ENCODE results near the gene GPSM3.
A peak's percentile ranks its signal among the peaks of the same experiment; 100 is the strongest.

GPSM3 gene

GRCh38 chr6:32190911-32191677 lies 1.3 kb downstream of the GPSM3 start:
- TF ChIP-seq TAF1 (IDR thresholded peaks at IDR 0.05; ENCODE audit: borderline replicate concordance, insufficient read depth, low read length) (no peak), REST (IDR thresholded peaks at IDR 0.05; ENCODE audit: insufficient read depth in 1 of 2, low read depth in 2 of 2, low read length in 2 of 2) (no peak), FOXP2 (optimal IDR thresholded peaks at IDR 0.05; ENCODE audit: borderline replicate concordance, extremely low read depth, extremely low read length, insufficient read depth) (no peak), SIN3A (IDR thresholded peaks at IDR 0.05; ENCODE audit: borderline replicate concordance, insufficient read depth, low read length) (no peak), POLR2AphosphoS5 (IDR thresholded peaks at IDR 0.05; ENCODE audit: low read depth, low read length) (no peak)

- no peak for TF ChIP-seq FOXP2 (optimal IDR thresholded peaks at IDR 0.05; ENCODE audit: borderline replicate concordance, extremely low read depth, extremely low read length, insufficient read depth)
- TF ChIP-seq POLR2AphosphoS5 (IDR thresholded peaks at IDR 0.05; ENCODE audit: low read depth, low read length) = peak; percentile 47; the same call in 1 of the 2 replicates
Measured at GRCh38 chr6:32190054-32190851, 2.2 kb downstream of the GPSM3 start, which contains the start of gene PBX2. PBX2 (minus strand) TSS chr6:32190202; CDS start chr6:32189915, 287 bp downstream.

- TF ChIP-seq SIN3A (IDR thresholded peaks at IDR 0.05; ENCODE audit: borderline replicate concordance, insufficient read depth, low read length) (no peak), TAF1 (IDR thresholded peaks at IDR 0.05; ENCODE audit: borderline replicate concordance, insufficient read depth, low read length) (no peak), REST (IDR thresholded peaks at IDR 0.05; ENCODE audit: insufficient read depth in 1 of 2, low read depth in 2 of 2, low read length in 2 of 2) (no peak), FOXP2 (optimal IDR thresholded peaks at IDR 0.05; ENCODE audit: borderline replicate concordance, extremely low read depth, extremely low read length, insufficient read depth) (no peak), POLR2AphosphoS5 (IDR thresholded peaks at IDR 0.05; ENCODE audit: low read depth, low read length) (no peak)
Measured at GRCh38 chr6:32189742-32190053, 2.7 kb downstream of the GPSM3 start.

- TF ChIP-seq SIN3A (IDR thresholded peaks at IDR 0.05; ENCODE audit: borderline replicate concordance, insufficient read depth, low read length) = no peak
- no peak for TF ChIP-seq TAF1 (IDR thresholded peaks at IDR 0.05; ENCODE audit: borderline replicate concordance, insufficient read depth, low read length)
- no peak for TF ChIP-seq REST (IDR thresholded peaks at IDR 0.05; ENCODE audit: insufficient read depth in 1 of 2, low read depth in 2 of 2, low read length in 2 of 2)
- TF ChIP-seq POLR2AphosphoS5 (IDR thresholded peaks at IDR 0.05; ENCODE audit: low read depth, low read length) = no peak
- TF ChIP-seq FOXP2 (optimal IDR thresholded peaks at IDR 0.05; ENCODE audit: borderline replicate concordance, extremely low read depth, extremely low read length, insufficient read depth) = no peak
Measured at GRCh38 chr6:32189069-32189741, 3.2 kb downstream of the GPSM3 start.

- TF ChIP-seq REST (IDR thresholded peaks at IDR 0.05; ENCODE audit: insufficient read depth in 1 of 2, low read depth in 2 of 2, low read length in 2 of 2) = no peak
- no peak for TF ChIP-seq SIN3A (IDR thresholded peaks at IDR 0.05; ENCODE audit: borderline replicate concordance, insufficient read depth, low read length)
- no peak for TF ChIP-seq TAF1 (IDR thresholded peaks at IDR 0.05; ENCODE audit: borderline replicate concordance, insufficient read depth, low read length)
- TF ChIP-seq FOXP2 (optimal IDR thresholded peaks at IDR 0.05; ENCODE audit: borderline replicate concordance, extremely low read depth, extremely low read length, insufficient read depth) = no peak
- TF ChIP-seq POLR2AphosphoS5 (IDR thresholded peaks at IDR 0.05; ENCODE audit: low read depth, low read length) = no peak
Measured at GRCh38 chr6:32188381-32189068, 3.9 kb downstream of the GPSM3 start.

All from PFSK-1 (cell line).